Lower leg skin (tissue), 4 donors: ENCODE results near the gene RPL7L1. TPM values are rescaled to one million over a fixed set of nuclear protein-coding genes. Genes with fewer than 3 reads are reported as not detected.
"Not testable (repeated sequence)": the region's sequence is repeated elsewhere in the genome, so short reads cannot be mapped to it uniquely, and the experiment has no call there.

Experiments used
- DNase-seq, 2 donors: peaks; one replicate each; pipeline ENCODE4 v3.0.0-alpha.2; 2019; ENCODE audit warnings: low spot score in 2 of 2
- H3K4me3 ChIP-seq: fragments of 200-600 bp; sonication (generic); 2 replicates; pipeline ENCODE4 v1.5.1; 2017; ENCODE audit warnings: mild to moderate bottlenecking, low read depth; ENCODE audit not compliant: poor library complexity, severe bottlenecking
- POLR2A ChIP-seq, 2 donors: fragments of 450-650 bp; IDR thresholded peaks; one replicate each; pipeline ENCODE4 v1.6.1; 2016 to 2017; ENCODE audit warnings: antibody characterized with exemption in 2 of 2, mild to moderate bottlenecking in 1 of 2, moderate library complexity in 1 of 2
- WGBS, 2 donors: methylation state at CpG; one replicate each; pipeline ENCODE4 v1.1.5; 2018; 5-methylcytosine and 5-hydroxymethylcytosine counted together
- intact Hi-C: fragments of 100-400 bp; cut with DNase I; formaldehyde crosslinking; loops from one replicate; pipeline ENCODE4 v1.15.0; 2023; ENCODE audit warnings: low total_unique reads
- total RNA-seq, 4 donors: library from RNA; depleted of rRNA; stranded (reverse); fragments of >200 nt; gene quantifications; one replicate each; pipeline ENCODE4 v1.1.0, GENCODE V29; 2016
- TF ChIP-seq, protein P1 (sequence below), 3 donors: fragments of 450-650 bp; IDR thresholded peaks; one replicate each; pipeline ENCODE4 v1.5.1; 2016; ENCODE audit warnings: antibody characterized with exemption in 3 of 3, mild to moderate bottlenecking in 3 of 3, moderate library complexity in 2 of 3

Gene RPL7L1
- total RNA-seq, 4 donors from 2014 or later, result 73.4 to 95.9 (median 80.9) TPM

DNA sequence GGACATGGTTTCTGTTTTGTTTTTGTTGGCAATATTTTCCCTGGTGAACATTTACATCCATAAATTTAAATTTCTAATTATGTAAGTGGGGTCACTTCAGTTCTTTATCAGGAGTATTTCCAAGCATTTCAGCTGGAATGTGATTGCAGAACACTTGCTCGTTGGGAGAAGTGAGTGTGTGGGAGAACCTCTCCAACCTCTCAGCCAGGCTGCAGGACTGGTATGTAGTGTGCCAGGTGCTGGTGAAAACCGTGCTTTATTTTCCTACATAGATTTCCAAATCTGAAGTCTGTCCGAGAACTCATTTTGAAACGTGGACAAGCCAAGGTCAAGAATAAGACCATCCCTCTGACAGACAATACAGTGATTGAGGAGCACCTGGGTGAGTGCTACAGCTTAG lies 6.3 kb downstream of the RPL7L1 start:
- WGBS, 2 donors, result 72 to 77% methylated on average over 4 of the region's 4 CpGs
- no peak for TF ChIP-seq POLR2A (IDR thresholded peaks at IDR 0.05)
- TF ChIP-seq, protein P1, sequence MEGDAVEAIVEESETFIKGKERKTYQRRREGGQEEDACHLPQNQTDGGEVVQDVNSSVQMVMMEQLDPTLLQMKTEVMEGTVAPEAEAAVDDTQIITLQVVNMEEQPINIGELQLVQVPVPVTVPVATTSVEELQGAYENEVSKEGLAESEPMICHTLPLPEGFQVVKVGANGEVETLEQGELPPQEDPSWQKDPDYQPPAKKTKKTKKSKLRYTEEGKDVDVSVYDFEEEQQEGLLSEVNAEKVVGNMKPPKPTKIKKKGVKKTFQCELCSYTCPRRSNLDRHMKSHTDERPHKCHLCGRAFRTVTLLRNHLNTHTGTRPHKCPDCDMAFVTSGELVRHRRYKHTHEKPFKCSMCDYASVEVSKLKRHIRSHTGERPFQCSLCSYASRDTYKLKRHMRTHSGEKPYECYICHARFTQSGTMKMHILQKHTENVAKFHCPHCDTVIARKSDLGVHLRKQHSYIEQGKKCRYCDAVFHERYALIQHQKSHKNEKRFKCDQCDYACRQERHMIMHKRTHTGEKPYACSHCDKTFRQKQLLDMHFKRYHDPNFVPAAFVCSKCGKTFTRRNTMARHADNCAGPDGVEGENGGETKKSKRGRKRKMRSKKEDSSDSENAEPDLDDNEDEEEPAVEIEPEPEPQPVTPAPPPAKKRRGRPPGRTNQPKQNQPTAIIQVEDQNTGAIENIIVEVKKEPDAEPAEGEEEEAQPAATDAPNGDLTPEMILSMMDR (IDR thresholded peaks at IDR 0.05), result no peak
- DNase-seq, result no peak
- intact Hi-C loops, result no loop called here
- no peak overlapping the region for H3K4me3 ChIP-seq

DNA sequence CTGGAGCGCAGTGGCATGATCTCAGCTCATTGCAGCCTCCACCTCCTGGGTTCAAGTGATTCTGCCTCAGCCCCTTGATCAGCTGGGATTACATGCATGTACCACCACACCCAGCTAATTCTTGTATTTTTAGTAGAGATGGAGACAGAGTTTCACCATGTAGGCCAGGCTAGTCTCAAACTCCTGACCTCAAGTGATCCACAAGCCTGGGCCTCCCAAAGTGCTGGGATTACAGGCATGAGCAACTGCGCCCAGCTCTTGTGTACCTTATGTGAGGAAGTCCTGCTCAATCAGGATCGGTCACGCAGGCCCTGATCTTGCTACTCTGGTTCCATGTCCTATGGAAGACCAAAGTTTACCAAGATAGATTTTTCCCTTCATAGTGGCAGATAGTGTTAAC lies 8.8 kb downstream of the RPL7L1 start:
- WGBS, 2 donors, result 93% methylated on average over 4 of the region's 4 CpGs
- intact Hi-C loops, result not testable (repeated sequence)

DNA sequence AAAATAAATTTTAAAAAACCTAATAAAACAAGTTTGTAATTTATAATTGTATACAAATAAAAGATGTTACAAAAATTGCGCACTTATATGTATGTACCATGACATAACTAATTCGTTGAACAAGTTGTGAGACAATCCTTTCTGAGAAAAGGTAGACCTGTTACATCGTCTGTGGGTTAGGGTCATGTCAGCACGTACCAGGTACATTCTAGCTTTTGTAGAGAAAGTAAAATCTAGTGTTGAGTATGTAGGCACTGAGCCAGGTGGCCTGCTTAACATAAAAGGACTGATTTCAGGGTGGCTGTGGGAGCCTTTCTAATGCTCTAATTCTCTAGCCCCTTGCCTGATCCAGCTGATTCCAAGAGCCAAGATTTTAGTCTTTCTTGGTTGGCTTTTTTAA lies 10.4 kb downstream of the RPL7L1 start:
- intact Hi-C loops, result no loop called here
- WGBS, 2 donors, result 35 to 52% methylated on average over 4 of the region's 4 CpGs
- H3K4me3 ChIP-seq, result no peak overlapping the region
- no peak for DNase-seq
- no peak for TF ChIP-seq POLR2A (IDR thresholded peaks at IDR 0.05)
- TF ChIP-seq, protein P1 (IDR thresholded peaks at IDR 0.05), result no peak

More for the DNA sequence above, 8.8 kb downstream of the RPL7L1 start:
- H3K4me3 ChIP-seq, DNase-seq: not testable (repeated sequence)

DNA sequence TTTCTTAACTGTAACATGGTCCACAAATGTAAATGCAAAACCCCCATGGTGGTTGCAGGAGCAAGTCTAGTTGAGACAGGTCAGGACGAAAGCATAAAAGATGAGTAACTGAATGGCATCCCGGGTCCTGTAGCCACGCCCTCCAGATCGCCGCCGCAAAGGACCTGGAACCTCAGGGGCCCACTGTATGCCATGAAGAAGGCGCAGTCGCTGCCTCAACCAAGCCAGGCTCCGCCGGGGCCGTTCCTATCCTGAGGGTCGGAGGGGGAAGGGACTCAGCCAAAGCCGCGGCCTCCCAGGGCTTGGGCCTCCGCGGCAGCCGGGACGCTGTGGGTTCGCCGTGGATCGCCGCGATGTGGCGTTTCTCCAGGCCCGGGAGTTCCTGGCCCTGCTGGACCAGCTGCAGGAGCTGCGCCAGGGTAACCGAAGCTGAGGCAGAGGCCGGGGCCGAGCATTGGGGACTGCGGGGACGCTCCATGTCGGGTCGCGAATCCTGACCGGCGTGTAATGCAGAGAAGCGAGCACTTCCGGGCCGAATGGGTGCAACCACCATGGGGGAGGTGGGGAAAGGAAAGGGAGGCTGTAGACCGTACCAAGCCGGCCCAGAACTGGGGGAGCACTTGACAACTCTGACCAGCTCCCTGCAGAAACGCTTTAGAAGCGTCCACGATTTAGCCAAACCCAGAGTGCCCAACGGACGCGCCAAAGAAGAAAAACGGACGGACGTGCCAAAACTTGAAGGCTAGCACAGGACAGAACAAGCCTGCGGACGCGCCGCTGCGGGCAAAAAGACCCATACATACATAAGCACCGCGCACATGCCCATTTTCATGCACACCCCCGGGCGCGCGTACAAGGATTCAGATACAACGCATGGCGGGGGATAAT lies 11.1 kb downstream of the RPL7L1 start:
- intact Hi-C loops, result no loop called here
- DNase-seq, result peak; percentile 89 to 98
- TF ChIP-seq, protein P1 (IDR thresholded peaks at IDR 0.05), result no peak
- TF ChIP-seq POLR2A (IDR thresholded peaks at IDR 0.05), result no peak
- peak overlapping the region; percentile 90 for H3K4me3 ChIP-seq
- WGBS, 2 donors, result 0 to 1% methylated on average over 46 to 56 of the region's 63 CpGs

DNA sequence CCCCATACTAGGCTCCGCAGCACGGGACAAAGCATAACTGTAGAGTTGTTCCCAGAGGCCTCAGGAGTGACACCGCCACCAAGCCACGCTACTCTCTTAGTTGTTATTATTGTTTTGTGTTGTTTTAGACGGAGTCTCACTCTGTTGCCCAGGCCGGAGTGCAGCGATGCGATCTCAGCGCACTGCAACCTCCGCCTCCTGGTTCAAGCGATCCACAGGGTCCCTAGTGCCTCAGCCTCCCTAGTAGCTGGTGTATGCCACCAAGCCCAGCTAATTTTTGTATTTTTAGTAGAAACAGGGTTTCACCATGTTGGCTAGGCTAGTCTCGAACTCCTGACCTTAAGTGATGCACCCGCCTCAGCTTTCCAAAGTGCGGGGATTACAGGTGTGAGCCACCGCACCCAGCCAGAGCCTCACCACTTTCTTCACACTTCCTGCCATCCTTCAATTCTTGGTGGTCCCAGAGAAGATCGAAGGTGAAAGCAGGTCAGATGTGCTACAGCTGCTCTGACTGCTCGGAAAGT lies 11.8 kb downstream of the RPL7L1 start:
- intact Hi-C loops, result no loop called here
- peak overlapping the region; percentile 90 for H3K4me3 ChIP-seq
- 28 to 32% methylated on average over 17 of the region's 17 CpGs for WGBS, 2 donors
- DNase-seq, result no peak
- no peak for TF ChIP-seq POLR2A (IDR thresholded peaks at IDR 0.05)
- TF ChIP-seq, protein P1 (IDR thresholded peaks at IDR 0.05), result no peak

DNA sequence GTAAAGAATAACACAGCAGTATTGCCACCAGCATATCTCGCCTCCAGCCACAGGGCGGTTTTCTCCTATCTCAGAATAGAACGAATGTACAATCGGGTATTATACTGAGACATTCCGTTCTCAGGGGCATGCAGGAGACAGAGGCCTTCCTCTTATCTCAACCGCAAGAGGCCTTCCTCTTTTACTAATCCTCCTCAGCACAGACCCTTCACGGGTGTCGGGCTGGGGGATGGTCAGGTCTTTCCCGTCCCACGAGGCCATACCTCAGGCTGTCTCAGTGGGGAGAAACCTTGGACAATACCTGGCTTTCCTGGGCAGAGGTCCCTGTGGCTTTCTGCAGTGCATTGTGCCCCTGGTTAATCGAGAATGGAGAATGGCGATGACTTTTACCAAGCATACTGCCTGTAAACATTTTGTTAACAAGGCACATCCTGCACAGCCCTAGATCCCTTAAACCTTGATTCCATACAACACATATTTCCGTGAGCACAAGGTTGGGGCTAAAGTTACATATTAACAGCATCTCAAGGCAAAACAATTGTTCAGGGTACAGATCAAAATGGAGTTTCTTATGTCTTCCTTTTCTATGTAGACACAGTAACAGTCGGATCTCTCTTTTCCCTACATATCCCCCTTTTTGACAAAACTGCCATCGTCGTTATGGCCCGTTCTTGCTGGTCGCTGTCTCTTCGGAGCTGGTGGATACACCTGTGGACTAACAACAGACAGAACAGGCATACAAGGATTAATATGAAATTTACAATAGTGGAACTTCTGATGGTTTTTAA lies 14.8 kb downstream of the RPL7L1 start:
- H3K4me3 ChIP-seq, intact Hi-C loops, DNase-seq: not testable (repeated sequence)
- WGBS, 2 donors, result 74% methylated on average over 19 of the region's 19 CpGs
